ENCODE results near the gene BRWD1.
"Not testable (repeated sequence)": the region's sequence is repeated elsewhere in the genome, so short reads cannot be mapped to it uniquely, and the experiment has no call there.

The BRWD1 gene

GRCh38 chr21:39263372-39263771 lies 50.1 kb downstream of the BRWD1 start:
- TF ChIP-seq POLR2AphosphoS5 (IDR thresholded peaks at IDR 0.05; ENCODE audit: low read depth, low read length) = no peak
- DNase-seq (ENCODE audit: insufficient read length, low spot score) (no peak), FAIRE-seq (no peak)

- TF ChIP-seq POLR2A (IDR thresholded peaks at IDR 0.05; ENCODE audit: low read depth, low read length) (no peak), TAF1 (IDR thresholded peaks at IDR 0.05; ENCODE audit: low read depth, low read length) (no peak), POU2F2 (IDR thresholded peaks at IDR 0.05; ENCODE audit: low read depth, low read length) (no peak), PAX5 (IDR thresholded peaks at IDR 0.05; ENCODE audit: insufficient read depth, low read length, severe bottlenecking) (no peak), SPI1 (IDR thresholded peaks at IDR 0.05; ENCODE audit: low read depth, low read length) (no peak), POLR2AphosphoS5 (IDR thresholded peaks at IDR 0.05; ENCODE audit: low read depth, low read length) (no peak)
- no peak for DNase-seq (ENCODE audit: insufficient read length, low spot score)
- no peak for FAIRE-seq
Observed at GRCh38 chr21:39258207-39258606, 55.2 kb downstream of the BRWD1 start.

- no peak for DNase-seq (ENCODE audit: insufficient read length, low spot score)
- TF ChIP-seq PAX5 (IDR thresholded peaks at IDR 0.05; ENCODE audit: insufficient read depth, low read length, severe bottlenecking) (no peak), POU2F2 (IDR thresholded peaks at IDR 0.05; ENCODE audit: low read depth, low read length) (no peak), SPI1 (IDR thresholded peaks at IDR 0.05; ENCODE audit: low read depth, low read length) (no peak), POLR2A (IDR thresholded peaks at IDR 0.05; ENCODE audit: low read depth, low read length) (no peak), TAF1 (IDR thresholded peaks at IDR 0.05; ENCODE audit: low read depth, low read length) (no peak), POLR2AphosphoS5 (IDR thresholded peaks at IDR 0.05; ENCODE audit: low read depth, low read length) (no peak)
- FAIRE-seq = no peak
Observed at GRCh38 chr21:39251326-39251725, 62.1 kb downstream of the BRWD1 start.

GRCh38 chr21:39238275-39238674 lies 75.2 kb downstream of the BRWD1 start:
- FAIRE-seq (no peak), DNase-seq (ENCODE audit: insufficient read length, low spot score) (no peak)
- TF ChIP-seq POU2F2 (IDR thresholded peaks at IDR 0.05; ENCODE audit: low read depth, low read length) (no peak), TAF1 (IDR thresholded peaks at IDR 0.05; ENCODE audit: low read depth, low read length) (no peak), POLR2A (IDR thresholded peaks at IDR 0.05; ENCODE audit: low read depth, low read length) (no peak), PAX5 (IDR thresholded peaks at IDR 0.05; ENCODE audit: insufficient read depth, low read length, severe bottlenecking) (no peak), SPI1 (IDR thresholded peaks at IDR 0.05; ENCODE audit: low read depth, low read length) (no peak), POLR2AphosphoS5 (IDR thresholded peaks at IDR 0.05; ENCODE audit: low read depth, low read length) (no peak)

GRCh38 chr21:39232861-39233291 lies 80.6 kb downstream of the BRWD1 start:
- no peak for TF ChIP-seq PAX5 (IDR thresholded peaks at IDR 0.05; ENCODE audit: insufficient read depth, low read length, severe bottlenecking)
- no peak for TF ChIP-seq POU2F2 (IDR thresholded peaks at IDR 0.05; ENCODE audit: low read depth, low read length)
- TF ChIP-seq SPI1 (IDR thresholded peaks at IDR 0.05; ENCODE audit: low read depth, low read length) = no peak
- TF ChIP-seq POLR2AphosphoS5 (IDR thresholded peaks at IDR 0.05; ENCODE audit: low read depth, low read length) = no peak
- no peak for TF ChIP-seq TAF1 (IDR thresholded peaks at IDR 0.05; ENCODE audit: low read depth, low read length)
- no peak for TF ChIP-seq POLR2A (IDR thresholded peaks at IDR 0.05; ENCODE audit: low read depth, low read length)
- FAIRE-seq (no peak), DNase-seq (ENCODE audit: insufficient read length, low spot score) (no peak)

- no peak for DNase-seq (ENCODE audit: insufficient read length, low spot score)
- TF ChIP-seq PAX5 (IDR thresholded peaks at IDR 0.05; ENCODE audit: insufficient read depth, low read length, severe bottlenecking) = no peak
- TF ChIP-seq POLR2AphosphoS5 (IDR thresholded peaks at IDR 0.05; ENCODE audit: low read depth, low read length) = no peak
- TF ChIP-seq SPI1 (IDR thresholded peaks at IDR 0.05; ENCODE audit: low read depth, low read length) = no peak
- TF ChIP-seq POLR2A (IDR thresholded peaks at IDR 0.05; ENCODE audit: low read depth, low read length) = no peak
- TF ChIP-seq POU2F2 (IDR thresholded peaks at IDR 0.05; ENCODE audit: low read depth, low read length) = no peak
- TF ChIP-seq TAF1 (IDR thresholded peaks at IDR 0.05; ENCODE audit: low read depth, low read length) = no peak
- FAIRE-seq = no peak
Observed at GRCh38 chr21:39224930-39225329, 88.5 kb downstream of the BRWD1 start.

- no peak for TF ChIP-seq SPI1 (IDR thresholded peaks at IDR 0.05; ENCODE audit: low read depth, low read length)
- TF ChIP-seq POLR2AphosphoS5 (IDR thresholded peaks at IDR 0.05; ENCODE audit: low read depth, low read length) = no peak
- no peak for TF ChIP-seq PAX5 (IDR thresholded peaks at IDR 0.05; ENCODE audit: insufficient read depth, low read length, severe bottlenecking)
- TF ChIP-seq TAF1 (IDR thresholded peaks at IDR 0.05; ENCODE audit: low read depth, low read length) = no peak
- TF ChIP-seq POLR2A (IDR thresholded peaks at IDR 0.05; ENCODE audit: low read depth, low read length) = no peak
- TF ChIP-seq POU2F2 (IDR thresholded peaks at IDR 0.05; ENCODE audit: low read depth, low read length) = no peak
- FAIRE-seq (no peak), DNase-seq (ENCODE audit: insufficient read length, low spot score) (no peak)
Observed at GRCh38 chr21:39221997-39222486, 91.4 kb downstream of the BRWD1 start.

GRCh38 chr21:39221282-39221996 lies 92.0 kb downstream of the BRWD1 start:
- DNase-seq (ENCODE audit: insufficient read length, low spot score) = no peak
- no peak for FAIRE-seq
- no peak for TF ChIP-seq POLR2A (IDR thresholded peaks at IDR 0.05; ENCODE audit: low read depth, low read length)
- TF ChIP-seq TAF1 (IDR thresholded peaks at IDR 0.05; ENCODE audit: low read depth, low read length) = no peak
- TF ChIP-seq PAX5 (IDR thresholded peaks at IDR 0.05; ENCODE audit: insufficient read depth, low read length, severe bottlenecking) = no peak

- not testable (repeated sequence) for FAIRE-seq; DNase-seq (ENCODE audit: insufficient read length, low spot score)
Observed at GRCh38 chr21:39220875-39221274, 92.6 kb downstream of the BRWD1 start.

- TF ChIP-seq POLR2A (IDR thresholded peaks at IDR 0.05; ENCODE audit: low read depth, low read length) = no peak
- TF ChIP-seq SPI1 (IDR thresholded peaks at IDR 0.05; ENCODE audit: low read depth, low read length) = no peak
- TF ChIP-seq PAX5 (IDR thresholded peaks at IDR 0.05; ENCODE audit: insufficient read depth, low read length, severe bottlenecking) = no peak
- TF ChIP-seq POU2F2 (IDR thresholded peaks at IDR 0.05; ENCODE audit: low read depth, low read length) = no peak
- no peak for TF ChIP-seq POLR2AphosphoS5 (IDR thresholded peaks at IDR 0.05; ENCODE audit: low read depth, low read length)
- TF ChIP-seq TAF1 (IDR thresholded peaks at IDR 0.05; ENCODE audit: low read depth, low read length) = no peak
- FAIRE-seq (no peak), DNase-seq (ENCODE audit: insufficient read length, low spot score) (no peak)
Observed at GRCh38 chr21:39220150-39220549, 93.3 kb downstream of the BRWD1 start.
